ENCODE results near the gene MICAL3.

DNA sequence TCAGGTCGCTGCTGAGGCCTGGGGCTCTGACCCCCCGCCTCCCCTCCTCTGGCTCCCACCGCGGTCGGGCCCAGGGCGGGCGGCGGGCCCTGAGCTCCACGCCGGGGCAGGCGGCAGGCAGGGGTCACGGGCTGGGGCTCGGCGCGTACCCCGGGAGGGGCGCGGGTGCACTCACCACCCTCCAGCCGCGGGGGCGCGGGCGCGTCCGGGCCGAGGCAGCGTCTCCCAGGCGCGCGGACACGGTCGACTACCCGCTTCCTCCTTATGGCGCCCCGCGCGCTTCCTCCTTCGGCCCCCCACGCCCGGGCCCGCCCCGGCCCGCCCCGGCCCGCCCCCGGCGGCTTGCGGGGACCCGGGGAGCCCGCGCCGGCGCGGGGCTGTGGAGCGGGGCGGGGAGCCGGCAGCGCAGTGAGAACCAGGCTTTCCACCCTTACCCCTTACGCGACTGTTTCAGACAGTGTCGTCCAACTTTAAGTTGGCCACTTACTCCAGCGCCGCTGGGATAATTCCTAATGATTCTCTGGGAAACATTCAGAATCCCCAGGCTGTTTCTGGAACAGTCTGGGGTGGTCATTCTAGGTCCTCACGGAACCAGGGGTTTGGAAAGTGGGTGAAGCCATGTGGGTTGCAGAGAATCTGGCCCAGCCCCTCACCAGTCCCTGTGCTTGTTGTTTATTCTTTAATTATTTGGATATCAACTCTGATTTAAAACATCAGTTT lies 250.0 kb downstream of the MICAL3 start, which contains the start of gene BID:
- TF ChIP-seq, protein P1, sequence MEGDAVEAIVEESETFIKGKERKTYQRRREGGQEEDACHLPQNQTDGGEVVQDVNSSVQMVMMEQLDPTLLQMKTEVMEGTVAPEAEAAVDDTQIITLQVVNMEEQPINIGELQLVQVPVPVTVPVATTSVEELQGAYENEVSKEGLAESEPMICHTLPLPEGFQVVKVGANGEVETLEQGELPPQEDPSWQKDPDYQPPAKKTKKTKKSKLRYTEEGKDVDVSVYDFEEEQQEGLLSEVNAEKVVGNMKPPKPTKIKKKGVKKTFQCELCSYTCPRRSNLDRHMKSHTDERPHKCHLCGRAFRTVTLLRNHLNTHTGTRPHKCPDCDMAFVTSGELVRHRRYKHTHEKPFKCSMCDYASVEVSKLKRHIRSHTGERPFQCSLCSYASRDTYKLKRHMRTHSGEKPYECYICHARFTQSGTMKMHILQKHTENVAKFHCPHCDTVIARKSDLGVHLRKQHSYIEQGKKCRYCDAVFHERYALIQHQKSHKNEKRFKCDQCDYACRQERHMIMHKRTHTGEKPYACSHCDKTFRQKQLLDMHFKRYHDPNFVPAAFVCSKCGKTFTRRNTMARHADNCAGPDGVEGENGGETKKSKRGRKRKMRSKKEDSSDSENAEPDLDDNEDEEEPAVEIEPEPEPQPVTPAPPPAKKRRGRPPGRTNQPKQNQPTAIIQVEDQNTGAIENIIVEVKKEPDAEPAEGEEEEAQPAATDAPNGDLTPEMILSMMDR (IDR thresholded peaks at IDR 0.05), result no peak
- no peak for TF ChIP-seq POLR2AphosphoS5 (IDR thresholded peaks at IDR 0.05)

Data from suprapubic skin (tissue), 3 donors.